ENCODE data around the gene ECI2. TPM values are rescaled to one million over a fixed set of nuclear protein-coding genes. Genes with fewer than 3 reads are reported as not detected.

Gene ECI2
- total RNA-seq, 4 donors from 2014 or later, result 17.7 to 137 (median 69.9) TPM

DNA sequence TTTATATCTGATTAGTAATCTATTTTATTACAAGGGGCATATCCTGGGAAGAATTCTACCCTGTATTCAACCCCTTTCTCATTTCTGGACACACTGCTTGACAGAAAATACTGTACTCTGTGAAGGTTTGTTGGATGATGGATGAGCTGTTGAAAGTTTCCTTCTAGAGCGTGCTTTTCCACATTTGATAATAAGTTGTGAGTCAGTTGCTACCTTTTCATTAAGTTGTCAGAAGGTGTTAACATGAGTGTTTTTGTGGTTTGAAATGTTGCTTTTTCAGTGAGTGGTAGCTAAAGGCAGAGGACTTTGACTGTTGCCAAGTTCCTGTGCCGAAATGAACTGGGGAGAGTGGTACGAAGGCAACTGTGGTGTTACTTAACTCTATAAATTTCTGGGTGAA lies 3.9 kb upstream of the ECI2 start:
- no peak for DNase-seq
- no peaks in the 10 kb centered on the region for H3K36me3 ChIP-seq
- in situ Hi-C loops (cut with MboI; ENCODE audit: low pct_ligation_motif_present in 1 of 4, low pct_unique_long_range_greater_than_20kb in 1 of 4, low sequenced_read_pairs in 3 of 4), result loop anchor here in 1 of 4 donors (25.0 kb wide), 1 partner anchor 402 kb away; no protein-coding TSS in a partner anchor
- no peak overlapping the region for H3K27ac ChIP-seq
- no peaks in the 10 kb centered on the region for H3K27me3 ChIP-seq
- H3K9me3 ChIP-seq, result no peaks in the 10 kb centered on the region
- peaks cover 0 to 17% (median 11%) of the 10 kb centered on the region in 4 donors for H3K4me1 ChIP-seq
- intact Hi-C loops (cut with DNase I; ENCODE audit: low total_unique reads), result no loop called here
- TF ChIP-seq POLR2A (IDR thresholded peaks at IDR 0.05), result no peak
- TF ChIP-seq, protein P1, sequence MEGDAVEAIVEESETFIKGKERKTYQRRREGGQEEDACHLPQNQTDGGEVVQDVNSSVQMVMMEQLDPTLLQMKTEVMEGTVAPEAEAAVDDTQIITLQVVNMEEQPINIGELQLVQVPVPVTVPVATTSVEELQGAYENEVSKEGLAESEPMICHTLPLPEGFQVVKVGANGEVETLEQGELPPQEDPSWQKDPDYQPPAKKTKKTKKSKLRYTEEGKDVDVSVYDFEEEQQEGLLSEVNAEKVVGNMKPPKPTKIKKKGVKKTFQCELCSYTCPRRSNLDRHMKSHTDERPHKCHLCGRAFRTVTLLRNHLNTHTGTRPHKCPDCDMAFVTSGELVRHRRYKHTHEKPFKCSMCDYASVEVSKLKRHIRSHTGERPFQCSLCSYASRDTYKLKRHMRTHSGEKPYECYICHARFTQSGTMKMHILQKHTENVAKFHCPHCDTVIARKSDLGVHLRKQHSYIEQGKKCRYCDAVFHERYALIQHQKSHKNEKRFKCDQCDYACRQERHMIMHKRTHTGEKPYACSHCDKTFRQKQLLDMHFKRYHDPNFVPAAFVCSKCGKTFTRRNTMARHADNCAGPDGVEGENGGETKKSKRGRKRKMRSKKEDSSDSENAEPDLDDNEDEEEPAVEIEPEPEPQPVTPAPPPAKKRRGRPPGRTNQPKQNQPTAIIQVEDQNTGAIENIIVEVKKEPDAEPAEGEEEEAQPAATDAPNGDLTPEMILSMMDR (IDR thresholded peaks at IDR 0.05), result no peak
- no peak for TF ChIP-seq POLR2AphosphoS5 (IDR thresholded peaks at IDR 0.05)
- TF ChIP-seq EP300 (IDR thresholded peaks at IDR 0.05; ENCODE audit: low read depth), result no peak
- no peak overlapping the region for H3K4me3 ChIP-seq
- WGBS, 2 donors (ENCODE audit: low coverage in 1 of 2), result 81 to 94% methylated on average over 3 of the region's 3 CpGs

DNA sequence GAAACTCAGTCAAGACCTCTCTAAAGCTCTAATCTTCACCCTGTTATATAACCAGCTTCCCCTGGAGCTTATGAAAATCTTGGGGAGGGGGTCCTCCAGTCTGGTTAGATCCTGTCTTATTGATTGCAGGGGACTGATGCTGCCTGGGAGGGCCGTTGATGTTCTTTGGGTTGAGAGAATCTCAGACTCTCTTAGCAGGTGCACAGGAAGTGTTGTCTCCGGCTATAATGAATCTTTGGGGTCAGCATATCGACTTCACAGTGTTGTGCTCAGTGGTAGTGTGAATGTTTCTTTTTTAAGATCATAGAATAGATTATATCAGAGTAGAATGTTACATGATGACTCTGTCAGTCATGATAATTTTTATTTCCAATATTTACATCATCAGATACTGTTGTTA lies 2.8 kb upstream of the ECI2 start:
- Histone ChIP-seq H3K36me3 (no peaks in the 10 kb centered on the region), H3K4me1 (peaks cover 0 to 27% (median 19%) of the 10 kb centered on the region in 4 donors), H3K27ac (no peak overlapping the region), H3K4me3 (no peak overlapping the region), H3K9me3 (no peaks in the 10 kb centered on the region), H3K27me3 (no peaks in the 10 kb centered on the region)
- no peak for TF ChIP-seq POLR2AphosphoS5 (IDR thresholded peaks at IDR 0.05)
- TF ChIP-seq, protein P1 (IDR thresholded peaks at IDR 0.05), result no peak
- TF ChIP-seq POLR2A (IDR thresholded peaks at IDR 0.05), result no peak
- no peak for TF ChIP-seq EP300 (IDR thresholded peaks at IDR 0.05; ENCODE audit: low read depth)
- in situ Hi-C loops (cut with MboI; ENCODE audit: low pct_ligation_motif_present in 1 of 4, low pct_unique_long_range_greater_than_20kb in 1 of 4, low sequenced_read_pairs in 3 of 4), result loop anchor here in 1 of 4 donors (25.0 kb wide), 1 partner anchor 401 kb away; no protein-coding TSS in a partner anchor
- 33 to 86% methylated on average over 1 to 3 of the region's 3 CpGs for WGBS, 2 donors (ENCODE audit: low coverage in 1 of 2)
- DNase-seq, result no peak
- intact Hi-C loops (cut with DNase I; ENCODE audit: low total_unique reads), result no loop called here

DNA sequence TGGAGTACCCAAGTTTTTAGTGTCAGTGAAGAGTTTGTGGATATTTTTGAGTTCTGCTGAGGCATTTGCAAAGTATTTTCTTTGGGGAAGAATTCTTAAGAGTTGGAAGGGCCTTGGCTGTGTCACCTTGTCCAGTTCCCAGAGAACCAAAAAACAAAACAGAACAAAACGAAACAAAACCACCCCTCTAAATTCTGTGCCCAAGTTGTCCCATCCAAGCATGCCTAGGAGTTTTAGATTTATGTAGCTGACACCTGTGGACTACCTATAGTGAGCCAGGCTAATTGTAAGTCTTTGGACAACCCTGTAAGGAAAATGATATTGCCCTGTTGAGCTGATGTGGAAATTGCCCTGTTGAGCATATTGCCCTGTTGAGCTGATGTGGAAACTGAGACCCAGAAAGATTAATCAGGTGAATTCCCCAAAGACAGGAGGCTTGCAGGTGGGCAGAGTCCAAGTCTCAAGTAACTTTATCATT lies 1.0 kb upstream of the ECI2 start:
- intact Hi-C loops (cut with DNase I; ENCODE audit: low total_unique reads) (no loop called here), in situ Hi-C loops (cut with MboI; ENCODE audit: low pct_ligation_motif_present in 1 of 4, low pct_unique_long_range_greater_than_20kb in 1 of 4, low sequenced_read_pairs in 3 of 4) (loop anchor here in 1 of 4 donors (25.0 kb wide), 1 partner anchor 399 kb away; no protein-coding TSS in a partner anchor)
- H3K27ac ChIP-seq, result peak overlapping the region; percentile 93 to 97 (median 96)
- H3K36me3 ChIP-seq, result peaks cover 0 to 13% (median 3%) of the 10 kb centered on the region in 4 donors
- H3K4me1 ChIP-seq, result peaks cover 0 to 33% (median 19%) of the 10 kb centered on the region in 4 donors
- peak overlapping the region; percentile 71 to 92 (median 78) for H3K4me3 ChIP-seq
- no peaks in the 10 kb centered on the region for H3K27me3 ChIP-seq
- no peak for DNase-seq
- no peak for TF ChIP-seq POLR2AphosphoS5 (IDR thresholded peaks at IDR 0.05)
- no peak for TF ChIP-seq EP300 (IDR thresholded peaks at IDR 0.05; ENCODE audit: low read depth)
- no peak for TF ChIP-seq POLR2A (IDR thresholded peaks at IDR 0.05)
- TF ChIP-seq, protein P1 (IDR thresholded peaks at IDR 0.05), result no peak
- WGBS, 2 donors (ENCODE audit: low coverage in 1 of 2), result 0 to 15% methylated on average over 1 of the region's 1 CpG
- H3K9me3 ChIP-seq, result no peaks in the 10 kb centered on the region

DNA sequence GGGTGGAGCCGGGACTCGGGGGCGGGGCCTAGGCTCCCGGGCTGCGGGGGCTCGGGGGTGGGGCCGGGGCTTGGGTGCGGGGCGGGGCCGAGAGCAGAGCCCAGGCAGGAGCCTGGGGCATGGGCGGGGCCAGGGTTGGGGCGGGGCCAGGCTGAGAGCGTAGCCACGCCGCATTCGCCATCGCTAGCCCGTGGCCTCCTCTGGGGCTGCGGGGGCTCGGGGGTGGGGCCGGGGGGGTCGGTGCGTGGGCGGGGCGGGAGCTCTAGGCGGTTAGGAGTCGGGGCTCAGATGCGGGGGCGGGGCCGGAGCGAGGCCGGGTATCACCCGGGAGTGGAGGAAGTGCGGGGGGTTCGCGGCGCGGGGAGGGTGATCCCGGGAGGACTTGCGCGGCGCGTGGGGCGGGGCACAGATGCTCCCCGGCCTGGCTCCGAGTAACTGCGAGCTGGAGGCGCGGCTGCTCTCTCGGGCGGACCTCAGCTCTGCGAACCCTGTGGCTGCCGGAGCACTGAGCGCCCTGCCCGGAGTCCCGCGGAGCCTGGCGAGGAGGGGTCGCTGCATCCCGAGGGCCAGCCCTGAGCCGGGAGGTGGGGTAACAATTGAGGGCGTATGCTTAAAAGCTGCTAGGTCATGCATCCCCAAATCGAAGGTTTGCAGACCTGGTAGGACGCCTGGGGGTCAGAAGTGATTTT lies 434 bp upstream of the ECI2 start:
- Histone ChIP-seq H3K27ac (peak overlapping the region; percentile 93 to 97 (median 96)), H3K36me3 (peaks cover 0 to 13% (median 3%) of the 10 kb centered on the region in 4 donors), H3K9me3 (no peaks in the 10 kb centered on the region), H3K27me3 (no peaks in the 10 kb centered on the region), H3K4me1 (peaks cover 0 to 36% (median 20%) of the 10 kb centered on the region in 4 donors), H3K4me3 (peak overlapping the region; percentile 71 to 92 (median 78))
- WGBS, 2 donors (ENCODE audit: low coverage in 1 of 2), result 5% methylated on average over 2 of the region's 64 CpGs; no CpG with 5 or more reads in 1 of the 2 donors
- peak; percentile 75 to 81 (median 79) for TF ChIP-seq POLR2AphosphoS5 (IDR thresholded peaks at IDR 0.05)
- no peak for TF ChIP-seq EP300 (IDR thresholded peaks at IDR 0.05; ENCODE audit: low read depth)
- peak; percentile 55 for TF ChIP-seq POLR2A (IDR thresholded peaks at IDR 0.05)
- DNase-seq, result peak; percentile 98
- in situ Hi-C loops (cut with MboI; ENCODE audit: low pct_ligation_motif_present in 1 of 4, low pct_unique_long_range_greater_than_20kb in 1 of 4, low sequenced_read_pairs in 3 of 4), result loop anchor here in 1 of 4 donors (25.0 kb wide), 1 partner anchor 399 kb away; no protein-coding TSS in a partner anchor
- intact Hi-C loops (cut with DNase I; ENCODE audit: low total_unique reads), result no loop called here

All from transverse colon (tissue), 4 donors.